Stomach smooth muscle (tissue), 2 donors: ENCODE data around the gene BCL7C.
A peak's percentile ranks its signal among the peaks of the same experiment; 100 is the strongest.

Experiments
- H3K27ac ChIP-seq: one replicate; pipeline ENCODE4 v1.7.0; 2013; ENCODE audit warnings: mild to moderate bottlenecking, low read length, inconsistent platforms
- H3K27me3 ChIP-seq, 2 donors: one replicate each; pipeline ENCODE4 v1.7.0; 2013; ENCODE audit warnings: low read length in 2 of 2; ENCODE audit not compliant: insufficient read depth in 2 of 2, control insufficient read depth in 1 of 2
- H3K36me3 ChIP-seq, 2 donors: one replicate each; pipeline ENCODE4 v1.7.0; 2013; ENCODE audit warnings: low read length in 2 of 2; ENCODE audit not compliant: control insufficient read depth in 2 of 2, insufficient read depth in 2 of 2
- H3K4me1 ChIP-seq: one replicate; pipeline ENCODE4 v1.7.0; 2013; ENCODE audit warnings: low read length; ENCODE audit not compliant: control insufficient read depth, insufficient read depth
- H3K4me3 ChIP-seq, 2 donors: one replicate each; pipeline ENCODE4 v1.7.0; 2013; ENCODE audit warnings: low read length in 2 of 2
- H3K9ac ChIP-seq, 2 donors: one replicate each; pipeline ENCODE4 v1.7.0; 2013; ENCODE audit warnings: low read length in 2 of 2, mild to moderate bottlenecking in 1 of 2
- H3K9me3 ChIP-seq, 2 donors: one replicate each; pipeline ENCODE4 v1.7.0; 2013; ENCODE audit warnings: low read length in 2 of 2; ENCODE audit not compliant: control insufficient read depth in 2 of 2
- donor health status: healthy.
- donor health status: Pancreatic carcinoma.

The BCL7C gene

GRCh38 chr16:30927789-30928378 is 34.0 kb upstream of the BCL7C start:
- H3K4me1 ChIP-seq: peaks cover 12% of the 10 kb centered on the region
- no peaks in the 10 kb centered on the region for H3K9me3 ChIP-seq
- no peaks in the 10 kb centered on the region for H3K27me3 ChIP-seq
- peaks cover 13 to 14% of the 10 kb centered on the region in 2 donors for H3K36me3 ChIP-seq
- H3K27ac ChIP-seq: no peak overlapping the region
- H3K4me3 ChIP-seq: no peak overlapping the region
- no peak overlapping the region for H3K9ac ChIP-seq

GRCh38 chr16:30926937-30927788 is 33.3 kb upstream of the BCL7C start:
- Histone ChIP-seq H3K27me3 (no peaks in the 10 kb centered on the region), H3K9me3 (no peaks in the 10 kb centered on the region), H3K4me1 (peaks cover 13% of the 10 kb centered on the region), H3K27ac (no peak overlapping the region), H3K36me3 (peaks cover 8 to 14% of the 10 kb centered on the region in 2 donors), H3K9ac (no peak overlapping the region), H3K4me3 (no peak overlapping the region)

- peaks cover 22% of the 10 kb centered on the region for H3K4me1 ChIP-seq
- H3K36me3 ChIP-seq: peaks cover 8 to 11% of the 10 kb centered on the region in 2 donors
- H3K27me3 ChIP-seq: no peaks in the 10 kb centered on the region
- H3K4me3 ChIP-seq: no peak overlapping the region
- no peaks in the 10 kb centered on the region for H3K9me3 ChIP-seq
- no peak overlapping the region for H3K27ac ChIP-seq
- H3K9ac ChIP-seq: no peak overlapping the region
Observed at GRCh38 chr16:30925995-30926811, 32.3 kb upstream of the BCL7C start.

- H3K9ac ChIP-seq: no peak overlapping the region
- peak overlapping the region; percentile 41 for H3K27ac ChIP-seq
- no peaks in the 10 kb centered on the region for H3K27me3 ChIP-seq
- peaks cover 5 to 7% of the 10 kb centered on the region in 2 donors for H3K36me3 ChIP-seq
- peaks cover 23% of the 10 kb centered on the region for H3K4me1 ChIP-seq
- H3K9me3 ChIP-seq: no peaks in the 10 kb centered on the region
- no peak overlapping the region for H3K4me3 ChIP-seq
Observed at GRCh38 chr16:30925632-30925987, 31.7 kb upstream of the BCL7C start.

GRCh38 chr16:30924913-30925631 is 31.2 kb upstream of the BCL7C start:
- Histone ChIP-seq H3K27ac (peak overlapping the region; percentile 41), H3K36me3 (peaks cover 4% of the 10 kb centered on the region in 2 donors), H3K9me3 (no peaks in the 10 kb centered on the region), H3K9ac (peak overlapping the region; percentile 21 to 49), H3K4me3 (peak overlapping the region in 1 of 2 donors; percentile 69), H3K27me3 (no peaks in the 10 kb centered on the region), H3K4me1 (peaks cover 23% of the 10 kb centered on the region)

DNA sequence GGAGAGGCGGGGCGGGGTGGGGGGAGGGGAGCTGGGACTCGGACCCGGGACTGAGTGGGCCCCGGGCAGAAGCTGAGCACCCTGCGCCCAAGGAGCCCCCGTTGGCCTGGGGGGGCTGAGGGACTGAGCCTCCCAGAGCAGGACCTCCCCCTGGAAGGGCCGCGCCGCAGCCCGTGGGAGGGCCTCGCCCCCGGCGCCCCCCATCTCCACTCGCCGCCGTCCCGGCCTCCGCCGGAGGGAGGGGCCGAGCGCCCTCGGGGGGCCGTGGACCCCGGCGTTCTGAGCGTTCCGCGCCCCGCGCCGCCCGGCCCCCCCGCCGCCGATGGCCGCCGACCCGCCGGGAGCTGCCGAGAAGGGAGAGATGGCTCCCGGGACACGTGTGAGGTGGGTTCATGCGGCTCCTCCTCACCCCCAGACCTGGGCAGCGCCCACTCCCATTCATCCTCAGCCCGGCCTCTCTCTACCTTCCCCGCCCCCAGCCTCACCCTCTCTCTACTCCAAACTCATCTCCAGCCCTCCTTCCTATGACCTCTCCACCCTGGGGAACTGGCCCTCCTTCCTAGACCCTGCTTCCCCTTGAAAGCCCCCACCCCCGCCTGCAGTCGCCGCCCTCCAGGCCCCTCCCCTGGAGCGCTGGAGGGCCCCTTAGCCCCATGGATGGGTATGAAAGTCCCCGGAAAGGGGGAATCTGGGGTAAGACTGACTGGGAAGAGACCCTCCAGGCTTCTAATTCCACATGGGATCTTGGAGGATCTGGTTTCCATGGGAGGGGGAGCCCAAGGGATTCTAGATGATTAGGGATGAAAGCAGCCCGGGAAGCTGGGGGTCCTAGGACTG is 30.4 kb upstream of the BCL7C start:
- H3K27ac ChIP-seq: peak overlapping the region; percentile 41
- H3K27me3 ChIP-seq: no peaks in the 10 kb centered on the region
- H3K4me1 ChIP-seq: peaks cover 23% of the 10 kb centered on the region
- peaks cover 4% of the 10 kb centered on the region in 2 donors for H3K36me3 ChIP-seq
- H3K4me3 ChIP-seq: peak overlapping the region in 1 of 2 donors; percentile 69
- H3K9ac ChIP-seq: peak overlapping the region; percentile 21 to 49
- no peaks in the 10 kb centered on the region for H3K9me3 ChIP-seq

DNA sequence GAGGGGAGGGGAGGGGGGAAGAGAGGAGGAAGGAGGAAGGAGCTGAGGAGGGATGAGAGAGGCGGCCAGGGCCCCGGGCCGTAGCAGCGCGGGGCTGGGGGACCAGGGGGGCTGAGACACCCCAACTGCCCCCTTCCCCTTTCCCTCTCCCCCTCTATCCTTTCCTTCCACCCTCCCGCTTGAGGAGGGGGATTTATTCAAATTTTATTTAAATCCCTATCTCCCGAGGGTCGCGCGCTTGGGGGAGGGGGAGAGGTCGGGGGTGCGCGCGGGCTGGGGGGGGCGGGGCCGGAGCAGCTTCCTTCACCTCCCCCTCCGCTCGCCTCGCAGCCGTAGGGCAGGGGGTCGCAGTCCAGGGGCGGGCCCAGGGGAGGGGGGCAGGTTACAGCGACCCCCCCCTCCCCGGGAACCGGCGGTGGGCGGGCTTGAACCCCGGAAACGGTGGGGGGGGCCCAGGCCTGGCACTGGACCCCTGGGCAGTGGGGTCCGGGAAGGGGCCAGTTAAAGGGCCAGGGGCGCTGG is 29.7 kb upstream of the BCL7C start, which contains the start of gene FBXL19:
TSS of gene FBXL19 (plus strand) at position 19 of the 522 bp plus-strand sequence. CDS start 2,183 bp downstream, outside the sequence.
- Histone ChIP-seq H3K27me3 (no peaks in the 10 kb centered on the region), H3K4me1 (peaks cover 23% of the 10 kb centered on the region), H3K9me3 (no peaks in the 10 kb centered on the region), H3K27ac (peak within 1 kb of the TSS; percentile 97), H3K9ac (peak within 1 kb of the TSS; percentile 70 to 96), H3K36me3 (no peaks in the 10 kb centered on the region), H3K4me3 (peak within 1 kb of the TSS; percentile 81 to 95)

DNA sequence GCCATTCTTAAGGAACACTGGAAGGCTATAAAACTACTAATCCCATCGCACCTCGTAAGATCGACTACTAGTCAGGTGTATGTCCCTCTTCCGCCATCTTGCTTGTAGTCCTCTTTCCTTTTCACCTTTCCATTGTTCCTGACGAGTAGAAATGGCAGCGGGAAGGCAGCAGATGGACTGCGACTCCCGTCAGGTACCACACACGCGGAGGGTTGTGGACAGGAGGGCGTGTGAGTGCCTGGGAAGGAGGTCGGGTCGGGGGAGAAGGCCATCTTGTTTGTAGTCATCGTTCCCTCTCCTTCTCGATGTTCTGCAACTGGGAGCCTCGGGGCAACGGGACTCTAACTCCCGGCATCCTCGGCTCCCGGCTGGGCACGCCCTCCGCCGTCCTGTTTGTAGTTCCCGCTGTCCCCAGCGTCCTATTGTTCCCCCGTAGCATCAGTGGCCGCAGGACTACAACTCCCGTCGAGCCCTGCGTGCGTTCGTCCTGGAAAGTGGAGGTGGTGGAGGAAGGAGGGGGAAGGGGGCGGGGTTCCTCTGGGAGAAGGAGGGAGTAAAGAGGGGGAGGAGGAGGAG is 29.2 kb upstream of the BCL7C start:
- Histone ChIP-seq H3K27me3 (no peaks in the 10 kb centered on the region), H3K27ac (peak overlapping the region; percentile 97), H3K9ac (peak overlapping the region; percentile 70 to 96), H3K36me3 (no peaks in the 10 kb centered on the region), H3K4me1 (peaks cover 22% of the 10 kb centered on the region), H3K4me3 (peak overlapping the region; percentile 81 to 95), H3K9me3 (no peaks in the 10 kb centered on the region)

GRCh38 chr16:30922420-30922959 is 28.6 kb upstream of the BCL7C start:
- Histone ChIP-seq H3K9ac (peak overlapping the region; percentile 76 to 96), H3K36me3 (no peaks in the 10 kb centered on the region), H3K4me1 (peaks cover 20% of the 10 kb centered on the region), H3K9me3 (no peaks in the 10 kb centered on the region), H3K4me3 (peak overlapping the region; percentile 86 to 95), H3K27ac (peak overlapping the region; percentile 97), H3K27me3 (no peaks in the 10 kb centered on the region)
